ENCODE data around the gene CXCL3. TPM values are rescaled to one million over a fixed set of nuclear protein-coding genes. Genes with fewer than 3 reads are reported as not detected.

CXCL3 gene
- 1.1 and 5.2 TPM in 2 replicates for total RNA-seq

GRCh38 chr4:74038425-74039314, at the start of gene CXCL3:
Gene CXCL3, minus strand, starts transcription at chr4:74038689. Its CDS starts 78 bp downstream, at chr4:74038611.

DNA sequence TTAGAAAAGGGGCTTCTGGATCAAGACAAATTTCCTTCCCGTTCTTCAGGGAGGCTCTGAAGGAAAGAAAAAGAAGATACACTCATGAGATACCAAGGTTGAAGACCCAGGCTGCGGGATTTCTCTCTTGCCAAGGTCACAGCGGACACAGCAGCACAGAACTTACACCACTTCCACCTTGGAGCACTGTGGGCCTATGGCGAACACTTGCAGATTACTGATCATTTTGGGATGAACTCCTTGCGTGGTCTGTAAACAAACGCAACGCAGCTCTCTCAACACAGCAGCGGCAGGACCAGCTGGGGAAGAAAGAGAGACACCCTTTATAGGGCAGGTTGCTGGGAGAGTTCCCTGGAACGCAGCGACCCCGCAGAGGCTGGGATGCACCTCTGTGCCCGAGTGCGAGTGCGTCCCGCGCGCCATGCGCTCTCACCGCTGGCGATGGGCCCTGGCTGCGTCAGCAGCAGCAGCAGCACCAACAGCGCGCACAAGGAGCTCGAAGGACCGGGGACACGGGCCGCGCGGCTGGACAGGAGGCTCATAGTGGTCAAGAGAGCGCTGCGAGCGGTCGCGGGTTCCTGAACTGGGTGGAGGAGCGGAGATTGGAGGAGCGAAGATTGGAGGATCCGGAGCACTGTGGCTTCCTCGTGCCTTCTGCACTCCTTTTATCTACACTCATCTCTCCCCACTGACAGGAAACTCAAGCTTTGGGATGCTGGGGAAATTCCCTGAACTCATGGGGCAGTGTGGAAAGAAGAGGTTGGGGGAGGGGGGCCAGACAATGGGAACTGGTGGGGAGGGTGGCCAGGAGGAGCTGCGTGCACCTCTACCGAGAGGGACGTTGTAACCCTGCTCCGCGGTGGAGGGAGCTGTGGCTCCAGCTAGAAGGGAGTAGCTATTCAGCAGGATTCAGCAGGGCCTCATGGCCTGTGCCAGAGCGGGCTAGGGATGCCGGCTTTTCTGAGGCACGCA, 40.2 kb downstream of the CXCL3 start, which contains the start of gene CXCL5:
Gene CXCL5, minus strand, starts transcription at position 638 of the 972 bp plus-strand sequence. Its CDS starts 96 bp downstream, at position 542.

DNA sequence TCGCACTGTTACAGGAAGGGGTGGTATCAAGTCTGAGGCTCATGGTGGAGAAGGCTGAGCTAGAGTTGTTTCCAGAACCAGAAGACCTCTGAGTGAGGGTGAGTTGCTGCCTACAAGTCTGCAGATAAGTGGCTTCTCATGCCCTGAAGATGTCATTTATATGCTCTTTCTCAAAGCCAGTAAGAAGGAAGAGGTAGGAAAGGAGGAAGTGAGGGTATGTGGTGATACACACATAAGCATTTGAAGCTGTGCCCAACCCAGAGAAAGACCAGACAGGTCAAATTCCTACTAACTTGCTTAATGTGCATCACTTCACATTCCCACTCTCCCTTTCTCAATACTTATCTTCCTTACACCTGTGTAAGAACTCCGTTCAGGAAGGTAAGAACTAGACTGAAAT, 50.4 kb downstream of the CXCL3 start, which contains the start of gene PPBP:
Gene PPBP, minus strand, starts transcription at position 130 of the 400 bp plus-strand sequence. Its CDS starts 87 bp downstream, at position 43.

Small RNA genes within 50 kb of the gene (small RNA-seq; reads per million reads assigned to genes)
- not detected for gene RN7SL218P

Other genes starting within 250 kb of the CXCL3 start
- 14.4 and 15.5 TPM in 2 replicates for gene CXCL6, start 202.0 kb downstream of the CXCL3 start, total RNA-seq
- not detected in 2 replicates for gene PF4V1, start 185.4 kb downstream of the CXCL3 start, total RNA-seq
- 78.3 and 166 TPM in 2 replicates for gene CXCL1, start 169.3 kb downstream of the CXCL3 start, total RNA-seq
- gene PF4, start 56.7 kb downstream of the CXCL3 start, total RNA-seq: not detected in 2 replicates
- not detected in 2 replicates for gene PPBP, start 50.5 kb downstream of the CXCL3 start, total RNA-seq
- 0.61 and 2.8 TPM in 2 replicates for gene CXCL5, start 40.0 kb downstream of the CXCL3 start, total RNA-seq
- 2.7 and 8.6 TPM in 2 replicates for gene CXCL2, start 60.5 kb upstream of the CXCL3 start, total RNA-seq
- gene MTHFD2L, start 119.4 kb upstream of the CXCL3 start, total RNA-seq: 21.9 and 32.0 TPM in 2 replicates